DND-41 (cell line): ENCODE results near the gene F2R.

Experiments used
- ATAC-seq: fragments of 200-7000 bp; cut with Tn5 transposase; 3 replicates; pipeline ENCODE4 v1.9.1; 2021; ENCODE audit warnings: low read depth; ENCODE audit not compliant: insufficient read depth
- DNase-seq: peaks from one replicate; pipeline ENCODE4 v3.0.0-alpha.2; 2020
- H2AFZ ChIP-seq: 2 replicates; pipeline ENCODE4 v1.6.0; 2012; ENCODE audit warnings: low read depth, low read length
- H3K27ac ChIP-seq: 2 replicates; pipeline ENCODE4 v1.5.1; 2012; ENCODE audit warnings: low read length, inconsistent platforms
- H3K27me3 ChIP-seq: fragments of 200-600 bp; sonication (generic); 2 replicates; pipeline ENCODE4 v1.6.0; 2012; ENCODE audit warnings: low read length, mild to moderate bottlenecking, inconsistent platforms; ENCODE audit not compliant: insufficient read depth, poor library complexity
- H3K36me3 ChIP-seq: 2 replicates; pipeline ENCODE4 v1.5.1; 2012; ENCODE audit warnings: low read length, inconsistent platforms; ENCODE audit not compliant: insufficient read depth
- H3K4me1 ChIP-seq: 2 replicates; pipeline ENCODE4 v1.5.1; 2012; ENCODE audit warnings: mild to moderate bottlenecking, low read length; ENCODE audit not compliant: insufficient read depth
- H3K4me2 ChIP-seq: 2 replicates; pipeline ENCODE4 v1.6.0; 2012; ENCODE audit warnings: mild to moderate bottlenecking, moderate library complexity, low read length, inconsistent platforms; ENCODE audit not compliant: insufficient read depth
- H3K4me3 ChIP-seq, 2 experiments: fragments of 200-600 bp in 1 of 2; shearing (Covaris generic) in 1 of 2; 2 replicates each; pipeline ENCODE4 v1.5.1; 2012 to 2016; ENCODE audit warnings: inconsistent platforms in 2 of 2, low read length in 2 of 2, mild to moderate bottlenecking in 2 of 2, low read depth in 1 of 2, moderate library complexity in 1 of 2
- H3K79me2 ChIP-seq: 2 replicates; pipeline ENCODE4 v1.6.0; 2012; ENCODE audit warnings: low read length, inconsistent platforms; ENCODE audit not compliant: insufficient read depth
- H3K9ac ChIP-seq: 2 replicates; pipeline ENCODE4 v1.6.0; 2012; ENCODE audit warnings: low read depth, mild to moderate bottlenecking, inconsistent platforms, low read length, moderate library complexity
- H3K9me3 ChIP-seq: 2 replicates; pipeline ENCODE4 v1.5.1; 2012; ENCODE audit warnings: low read length, moderate library complexity, mild to moderate bottlenecking, inconsistent platforms; ENCODE audit not compliant: insufficient read depth, severe bottlenecking
- H4K20me1 ChIP-seq: 2 replicates; pipeline ENCODE4 v1.6.0; 2012; ENCODE audit warnings: low read length; ENCODE audit not compliant: insufficient read depth
- EZH2 ChIP-seq: IDR thresholded peaks from 3 replicates; pipeline ENCODE4 v1.6.1; 2012; ENCODE audit warnings: borderline replicate concordance, low read depth, mild to moderate bottlenecking, moderate library complexity, low read length, inconsistent platforms; ENCODE audit not compliant: severe bottlenecking
- TF ChIP-seq, protein P1 (sequence below): IDR thresholded peaks from 2 replicates; pipeline ENCODE4 v1.5.1; 2012; ENCODE audit warnings: borderline replicate concordance, low read length, moderate library complexity, mild to moderate bottlenecking; ENCODE audit not compliant: poor library complexity, severe bottlenecking; ENCODE audit errors: extremely low read depth

The F2R gene

GRCh38 chr5:76718880-76719279 lies 3.0 kb downstream of the F2R start:
- no peak overlapping the region for H3K4me2 ChIP-seq

DNA sequence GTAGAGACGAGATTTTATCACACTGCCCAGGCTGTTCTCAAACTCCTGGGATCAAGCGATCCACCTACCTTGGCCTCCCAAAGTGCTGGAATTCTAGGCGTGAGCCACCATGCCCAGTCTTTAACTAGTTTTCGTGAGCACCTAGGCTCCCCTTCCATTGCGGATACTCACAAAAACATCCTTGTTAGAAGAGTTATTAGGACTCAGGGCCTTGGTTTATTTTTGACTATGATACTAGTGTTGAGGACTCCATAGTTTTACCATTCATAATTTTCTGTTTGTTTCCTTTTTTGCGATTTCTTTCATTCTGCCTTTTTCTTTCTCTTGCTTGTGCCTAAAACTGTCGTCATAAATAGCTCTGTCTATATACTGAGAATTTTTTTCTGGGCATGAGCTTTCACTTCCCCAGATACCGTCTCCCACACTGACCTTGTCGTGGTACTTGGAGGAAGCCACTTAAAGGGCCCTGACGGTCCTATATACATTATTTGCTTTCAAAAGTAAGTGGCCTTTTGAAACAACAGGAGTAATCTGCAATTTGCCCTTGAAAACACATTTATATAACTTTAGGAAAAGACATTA lies 5.2 kb downstream of the F2R start:
- Histone ChIP-seq H3K9ac (no peak overlapping the region), H3K27ac (no peak overlapping the region), H3K27me3 (peaks cover 31% of the 10 kb centered on the region), H4K20me1 (no peaks in the 10 kb centered on the region), H3K36me3 (no peaks in the 10 kb centered on the region), H3K79me2 (no peaks in the 10 kb centered on the region), H3K4me1 (peaks cover 4% of the 10 kb centered on the region; the same call in 1 of the 2 replicates), H3K4me3 (no peak overlapping the region), H2AFZ (no peak overlapping the region), H3K4me2 (no peak overlapping the region), H3K9me3 (no peaks in the 10 kb centered on the region)
- no peak for DNase-seq
- ATAC-seq: no peak
- TF ChIP-seq EZH2: no peak

More at GRCh38 chr5:76718880-76719279, 3.0 kb downstream of the F2R start:
- TF ChIP-seq, protein P1, sequence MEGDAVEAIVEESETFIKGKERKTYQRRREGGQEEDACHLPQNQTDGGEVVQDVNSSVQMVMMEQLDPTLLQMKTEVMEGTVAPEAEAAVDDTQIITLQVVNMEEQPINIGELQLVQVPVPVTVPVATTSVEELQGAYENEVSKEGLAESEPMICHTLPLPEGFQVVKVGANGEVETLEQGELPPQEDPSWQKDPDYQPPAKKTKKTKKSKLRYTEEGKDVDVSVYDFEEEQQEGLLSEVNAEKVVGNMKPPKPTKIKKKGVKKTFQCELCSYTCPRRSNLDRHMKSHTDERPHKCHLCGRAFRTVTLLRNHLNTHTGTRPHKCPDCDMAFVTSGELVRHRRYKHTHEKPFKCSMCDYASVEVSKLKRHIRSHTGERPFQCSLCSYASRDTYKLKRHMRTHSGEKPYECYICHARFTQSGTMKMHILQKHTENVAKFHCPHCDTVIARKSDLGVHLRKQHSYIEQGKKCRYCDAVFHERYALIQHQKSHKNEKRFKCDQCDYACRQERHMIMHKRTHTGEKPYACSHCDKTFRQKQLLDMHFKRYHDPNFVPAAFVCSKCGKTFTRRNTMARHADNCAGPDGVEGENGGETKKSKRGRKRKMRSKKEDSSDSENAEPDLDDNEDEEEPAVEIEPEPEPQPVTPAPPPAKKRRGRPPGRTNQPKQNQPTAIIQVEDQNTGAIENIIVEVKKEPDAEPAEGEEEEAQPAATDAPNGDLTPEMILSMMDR: no peak
- TF ChIP-seq EZH2: no peak
- no peaks in the 10 kb centered on the region for H3K36me3 ChIP-seq
- H4K20me1 ChIP-seq: peaks cover 6% of the 10 kb centered on the region
- peaks cover 25% of the 10 kb centered on the region for H3K4me1 ChIP-seq
- H3K9me3 ChIP-seq: no peaks in the 10 kb centered on the region
- H3K9ac ChIP-seq: no peak overlapping the region
- no peak overlapping the region for H3K27ac ChIP-seq
- DNase-seq (no peak), ATAC-seq (no peak)
- H2AFZ ChIP-seq: no peak overlapping the region
- peaks cover 53% of the 10 kb centered on the region for H3K27me3 ChIP-seq
- no peaks in the 10 kb centered on the region for H3K79me2 ChIP-seq
- no peak overlapping the region for H3K4me3 ChIP-seq

GRCh38 chr5:76723266-76723665 lies 7.3 kb downstream of the F2R start:
- DNase-seq (no peak), ATAC-seq (no peak)
- H3K27ac ChIP-seq: no peak overlapping the region
- H3K36me3 ChIP-seq: no peaks in the 10 kb centered on the region
- H3K9ac ChIP-seq: no peak overlapping the region
- no peaks in the 10 kb centered on the region for H3K9me3 ChIP-seq
- no peaks in the 10 kb centered on the region for H3K79me2 ChIP-seq
- peaks cover 9% of the 10 kb centered on the region for H3K27me3 ChIP-seq
- no peak overlapping the region for H3K4me2 ChIP-seq
- no peaks in the 10 kb centered on the region for H3K4me1 ChIP-seq
- no peak overlapping the region for H3K4me3 ChIP-seq
- H4K20me1 ChIP-seq: no peaks in the 10 kb centered on the region
- no peak overlapping the region for H2AFZ ChIP-seq
- no peak for TF ChIP-seq EZH2
- TF ChIP-seq, protein P1: no peak

DNA sequence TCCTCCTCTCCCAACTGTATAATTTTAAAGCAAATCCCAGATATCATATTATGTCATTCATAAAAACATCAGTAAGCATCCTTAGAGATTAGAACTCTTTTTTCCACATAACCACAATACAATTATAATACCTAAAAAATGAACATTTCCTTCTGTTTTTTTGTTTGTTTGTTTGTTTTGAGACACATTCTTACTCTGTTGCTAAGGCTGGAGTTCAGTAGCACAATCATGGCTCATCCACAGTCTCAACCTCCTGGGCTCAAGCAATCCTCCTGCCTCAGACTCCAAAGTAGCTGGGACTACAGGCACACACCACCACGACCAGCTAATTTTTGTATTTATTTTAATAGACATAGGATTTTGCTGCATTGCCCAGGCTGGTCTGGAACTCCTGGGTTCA lies 8.0 kb downstream of the F2R start:
- H3K9me3 ChIP-seq: no peaks in the 10 kb centered on the region
- no peak overlapping the region for H3K27ac ChIP-seq
- H3K79me2 ChIP-seq: no peaks in the 10 kb centered on the region
- no peak for ATAC-seq
- H2AFZ ChIP-seq: no peak overlapping the region
- H3K9ac ChIP-seq: no peak overlapping the region
- H4K20me1 ChIP-seq: no peaks in the 10 kb centered on the region
- no peak overlapping the region for H3K4me2 ChIP-seq
- no peak for TF ChIP-seq EZH2
- TF ChIP-seq, protein P1: no peak
- H3K4me1 ChIP-seq: no peaks in the 10 kb centered on the region
- DNase-seq: no peak
- no peak overlapping the region for H3K4me3 ChIP-seq
- H3K36me3 ChIP-seq: no peaks in the 10 kb centered on the region
- peaks cover 4% of the 10 kb centered on the region for H3K27me3 ChIP-seq
